T-helper 2 cell treated with Interferon-gamma antibody and Interleukin-4, amounts not matched to agents 100 ng/mL and 5 ng/mL, for 36 hours (primary cell): Measurements from ENCODE around the gene UCN. TPM values are rescaled to one million over a fixed set of nuclear protein-coding genes. Genes with fewer than 3 reads are reported as not detected.

Experiments
- intact Hi-C: fragments of 100-400 bp; cut with micrococcal nuclease; formaldehyde crosslinking; loops from one replicate; pipeline ENCODE4 v1.15.1; 2023
- total RNA-seq: library from RNA; stranded (reverse); gene quantifications from 2 replicates; pipeline ENCODE4 v1.2.3, GENCODE V29; 2022

Gene UCN
- total RNA-seq, 1 donor from 2014 or later, result 2.0 TPM

- intact Hi-C loops, result loop anchor here (5.0 kb wide), 1 partner anchor 46 kb away; the partner anchor contains the start of gene CAD
Measured at GRCh38 chr2:27263287-27264252, 44.7 kb downstream of the UCN start.

- intact Hi-C loops, result loop anchor here (5.0 kb wide), 1 partner anchor 45 kb away; the partner anchor contains the start of gene CAD
Measured at GRCh38 chr2:27262379-27263286, 45.6 kb downstream of the UCN start, which contains the start of gene SLC30A3. Gene SLC30A3 (minus strand): TSS chr2:27263047. CDS start chr2:27262906, 141 bp downstream.

GRCh38 chr2:27261926-27262298 lies 46.3 kb downstream of the UCN start:
- intact Hi-C loops, result loop anchor here (5.0 kb wide), 1 partner anchor 45 kb away; the partner anchor contains the start of gene CAD

- intact Hi-C loops, result loop anchor here (5.0 kb wide), 1 partner anchor 44 kb away; the partner anchor contains the start of gene CAD
Measured at GRCh38 chr2:27261241-27261925, 46.9 kb downstream of the UCN start.

- intact Hi-C loops, result no loop called here
Measured at GRCh38 chr2:27258051-27258450, 50.2 kb downstream of the UCN start.

Other genes with a start within 250 kb of the UCN start
- gene OST4, start 236.8 kb downstream of the UCN start, total RNA-seq, result 351 and 367 TPM in 2 replicates
- 1.1 and 1.5 TPM in 2 replicates for gene EMILIN1, start 229.8 kb downstream of the UCN start, total RNA-seq
- 11.5 and 12.2 TPM in 2 replicates for gene KHK, start 221.7 kb downstream of the UCN start, total RNA-seq
- 2.9 and 3.1 TPM in 2 replicates for gene CGREF1, start 189.3 kb downstream of the UCN start, total RNA-seq
- gene ABHD1, start 184.6 kb downstream of the UCN start, total RNA-seq, result 0.52 and 0.64 TPM in 2 replicates
- 74.2 and 76.6 TPM in 2 replicates for gene PREB, start 173.8 kb downstream of the UCN start, total RNA-seq
- not detected in 2 replicates for gene PRR30, start 169.0 kb downstream of the UCN start, total RNA-seq
- not detected in 2 replicates for gene TCF23, start 159.4 kb downstream of the UCN start, total RNA-seq
- 78.3 and 82.5 TPM in 2 replicates for gene ATRAID, start 96.4 kb downstream of the UCN start, total RNA-seq
- gene SLC5A6, start 96.2 kb downstream of the UCN start, total RNA-seq, result 48.5 and 54.4 TPM in 2 replicates
- 86.4 and 87.1 TPM in 2 replicates for gene CAD, start 91.1 kb downstream of the UCN start, total RNA-seq
- gene SLC30A3, start 45.4 kb downstream of the UCN start, total RNA-seq, result 0.14 and 0.48 TPM in 2 replicates
- not detected in 2 replicates for gene DNAJC5G, start 33.0 kb downstream of the UCN start, total RNA-seq
- gene TRIM54, start 26.0 kb downstream of the UCN start, total RNA-seq, result 0.16 TPM in 1 of 2 replicates, not detected in the other
- gene MPV17, start 14.7 kb upstream of the UCN start, total RNA-seq, result 75.7 and 80.0 TPM in 2 replicates
- 72.2 and 75.6 TPM in 2 replicates for gene GTF3C2, start 48.3 kb upstream of the UCN start, total RNA-seq
- 39.0 and 43.0 TPM in 2 replicates for gene EIF2B4, start 61.9 kb upstream of the UCN start, total RNA-seq
- gene SNX17, start 62.2 kb upstream of the UCN start, total RNA-seq, result 116 and 118 TPM in 2 replicates
- 13.1 and 13.2 TPM in 2 replicates for gene ZNF513, start 72.3 kb upstream of the UCN start, total RNA-seq
- 120 TPM in 2 replicates for gene PPM1G, start 101.1 kb upstream of the UCN start, total RNA-seq
- 81.4 and 87.3 TPM in 2 replicates for gene NRBP1, start 120.2 kb upstream of the UCN start, total RNA-seq
- 3.8 and 5.3 TPM in 2 replicates for gene KRTCAP3, start 133.9 kb upstream of the UCN start, total RNA-seq
- 8.7 and 9.4 TPM in 2 replicates for gene IFT172, start 181.3 kb upstream of the UCN start, total RNA-seq
- not detected in 2 replicates for gene FNDC4, start 186.8 kb upstream of the UCN start, total RNA-seq
- not detected in 2 replicates for gene GCKR, start 188.4 kb upstream of the UCN start, total RNA-seq